NCI-H128 (cell line): ENCODE results near the gene ZFP92.

Source experiments
- DNase-seq: peaks from one replicate; lab custom pipeline; 2025; ENCODE audit not compliant: unreplicated experiment; lab: John Stamatoyannopoulos, UW

Gene ZFP92

DNA sequence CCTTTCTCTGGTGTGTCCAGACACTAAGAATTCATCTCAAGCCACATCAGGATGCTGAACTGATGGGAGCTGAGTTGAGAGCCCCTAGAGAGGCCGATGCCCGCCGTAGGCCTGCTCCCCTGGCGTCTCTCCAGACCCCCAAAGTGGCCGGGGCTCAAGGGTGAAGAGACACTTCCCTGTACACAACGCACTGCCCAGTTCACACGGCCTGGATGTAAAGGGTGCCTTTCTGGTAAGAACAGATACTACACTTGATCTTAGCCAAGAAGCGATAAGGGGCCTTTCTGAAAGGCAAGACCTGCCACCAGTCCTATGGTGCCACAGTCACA is 39.6 kb downstream of the ZFP92 start:
- DNase-seq = no peak

DNA sequence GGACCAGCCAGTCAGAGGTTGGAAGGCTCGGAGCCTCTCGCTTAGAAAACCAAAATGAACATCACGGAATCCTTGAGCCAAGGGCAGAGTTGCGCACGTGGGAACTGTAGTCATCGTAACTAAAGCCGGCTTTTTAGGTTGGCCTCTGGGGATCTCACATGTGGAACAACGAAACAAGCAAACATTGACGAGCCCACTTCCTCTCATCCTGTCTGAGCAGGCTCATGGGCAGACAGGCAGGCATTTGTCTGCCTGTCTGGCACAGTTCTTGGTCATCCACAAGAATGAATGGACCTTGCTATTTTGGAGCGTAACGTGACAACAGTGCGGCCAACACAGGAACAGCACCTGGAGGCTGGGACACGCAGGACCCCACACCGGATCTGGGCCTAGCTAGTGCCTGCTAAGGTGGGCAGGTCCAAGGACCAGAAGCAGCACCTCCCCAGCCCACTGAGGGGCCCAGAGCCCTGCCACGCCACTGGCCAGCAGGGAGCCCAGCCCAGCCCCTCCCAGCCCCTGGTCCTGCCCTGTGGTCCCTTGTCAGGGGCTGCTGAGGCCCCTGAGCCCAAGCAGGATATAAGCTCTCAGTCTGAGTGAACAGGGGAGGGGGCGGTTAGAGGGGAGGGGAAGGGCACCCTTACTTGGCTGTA is 43.8 kb downstream of the ZFP92 start:
- DNase-seq = no peak

DNA sequence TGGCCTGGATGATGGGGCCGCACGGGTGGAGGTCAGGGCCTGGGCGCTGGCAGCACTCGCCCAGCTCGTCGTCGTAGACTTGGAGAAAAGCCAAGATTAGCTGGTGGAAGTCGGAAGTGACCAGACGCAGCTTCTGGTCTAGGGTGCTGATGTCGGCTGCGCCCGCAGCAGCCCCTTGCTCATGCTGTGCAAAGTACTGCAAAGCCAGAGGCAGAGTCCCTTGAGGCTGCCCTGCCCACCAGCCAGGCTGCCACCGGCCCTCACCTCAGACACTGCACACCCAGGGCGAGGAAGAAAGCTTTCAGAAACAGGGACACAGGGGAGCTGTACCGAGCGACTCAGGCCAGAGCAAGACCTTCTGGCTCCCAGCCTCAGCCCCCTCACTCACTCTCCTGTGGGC is 44.3 kb downstream of the ZFP92 start:
- no peak for DNase-seq

DNA sequence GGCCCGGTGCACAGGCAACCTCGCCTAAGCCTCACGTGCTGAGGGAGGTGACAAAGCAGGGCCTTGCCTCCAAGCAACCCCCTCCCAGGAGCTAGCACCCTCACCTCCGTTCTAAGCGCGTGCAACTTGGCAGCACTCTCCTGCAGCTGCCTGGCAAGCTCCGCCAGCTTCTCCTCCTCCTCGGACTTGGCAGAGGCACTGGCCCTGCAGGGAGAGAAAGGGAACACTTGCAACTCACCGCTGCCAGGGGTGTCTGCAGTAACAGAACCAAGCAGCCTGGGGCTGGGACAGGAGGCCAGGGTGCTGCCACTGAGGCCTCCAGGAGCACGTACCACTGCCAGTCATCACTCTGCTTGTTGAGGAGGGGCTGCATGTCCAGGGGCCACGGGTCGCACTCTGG is 44.9 kb downstream of the ZFP92 start:
- DNase-seq = no peak

DNA sequence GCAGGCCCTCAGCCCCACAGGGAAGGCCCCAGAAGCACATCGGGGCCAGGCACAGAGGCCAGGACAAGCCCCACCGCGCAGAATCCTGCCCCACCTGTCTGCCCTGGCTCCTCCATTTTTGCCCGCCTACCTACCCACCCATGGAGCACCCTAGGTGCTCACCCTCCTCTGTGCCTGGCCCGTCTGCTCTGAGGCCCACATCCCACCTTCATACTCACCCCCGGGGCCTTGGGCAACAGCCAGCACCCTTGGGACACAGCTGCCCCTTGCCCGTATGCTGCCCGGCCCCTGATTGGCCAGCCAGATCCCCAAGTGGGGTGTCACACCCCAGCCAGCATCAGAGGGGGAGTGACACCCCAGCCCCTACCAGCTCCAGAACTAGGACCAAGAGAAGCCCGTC is 45.4 kb downstream of the ZFP92 start:
- DNase-seq = no peak

DNA sequence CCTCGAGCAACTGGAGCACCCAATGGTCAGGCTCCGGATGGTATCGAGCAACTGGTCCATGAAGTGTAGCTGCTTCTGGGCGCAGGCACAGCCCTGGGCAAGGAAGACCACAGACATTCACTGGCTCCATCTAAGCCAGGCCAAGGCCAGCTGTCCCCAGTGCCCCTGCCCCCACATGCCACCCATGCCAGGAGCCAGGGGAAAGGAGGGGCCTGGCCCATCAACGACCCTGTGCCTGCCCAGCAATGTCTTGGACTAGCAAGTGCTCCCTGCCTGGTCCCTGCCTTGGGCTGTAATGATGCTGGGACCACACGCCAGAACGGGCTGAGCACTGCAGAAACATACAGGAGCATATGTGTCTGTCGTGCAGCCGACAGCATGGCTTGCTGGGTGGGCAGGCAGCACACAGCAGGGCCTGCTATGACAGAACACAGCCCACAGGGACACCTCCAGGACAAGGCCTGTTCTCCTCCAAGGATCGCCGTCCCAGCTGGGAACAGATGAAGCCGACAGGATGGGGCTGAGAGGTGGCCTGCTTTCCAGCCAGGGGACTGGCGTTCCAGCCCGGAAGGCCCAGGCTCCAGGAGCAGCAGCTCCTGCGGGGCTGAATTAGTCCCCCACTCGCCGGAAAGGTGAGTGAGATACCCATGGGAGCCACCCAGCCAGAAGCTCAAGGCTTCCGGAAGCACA is 46.0 kb downstream of the ZFP92 start:
- DNase-seq = no peak

DNA sequence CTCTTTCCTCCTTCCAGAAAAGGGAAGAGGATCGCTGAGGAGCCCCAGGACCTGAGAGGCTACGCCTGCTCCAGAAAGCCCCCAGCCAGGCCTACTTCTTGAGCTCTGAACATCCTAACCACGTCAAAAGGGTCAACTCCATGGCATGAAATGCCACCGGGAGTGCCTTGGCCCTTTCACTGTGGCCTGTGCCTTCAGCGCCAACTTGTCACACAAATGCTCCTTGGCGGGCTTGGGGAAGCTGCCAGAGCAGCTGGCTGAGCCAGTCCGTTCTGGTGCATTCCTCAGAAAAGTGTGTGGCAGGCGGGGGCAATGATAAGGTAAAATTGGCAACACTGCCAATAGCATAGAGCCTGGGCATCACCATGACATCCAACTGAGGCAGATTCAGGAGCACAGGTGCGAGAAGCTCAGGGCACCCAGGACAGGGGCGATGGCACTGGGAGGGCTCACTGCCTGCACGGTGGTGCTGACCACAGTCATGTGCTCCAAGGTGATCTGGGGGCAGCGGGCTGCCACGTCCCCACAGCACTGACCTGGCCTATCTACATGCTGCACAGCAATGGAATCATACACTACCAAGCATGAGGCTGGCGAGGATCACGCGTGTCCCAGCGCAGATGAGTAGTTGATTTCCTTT is 46.7 kb downstream of the ZFP92 start:
- DNase-seq = no peak

DNA sequence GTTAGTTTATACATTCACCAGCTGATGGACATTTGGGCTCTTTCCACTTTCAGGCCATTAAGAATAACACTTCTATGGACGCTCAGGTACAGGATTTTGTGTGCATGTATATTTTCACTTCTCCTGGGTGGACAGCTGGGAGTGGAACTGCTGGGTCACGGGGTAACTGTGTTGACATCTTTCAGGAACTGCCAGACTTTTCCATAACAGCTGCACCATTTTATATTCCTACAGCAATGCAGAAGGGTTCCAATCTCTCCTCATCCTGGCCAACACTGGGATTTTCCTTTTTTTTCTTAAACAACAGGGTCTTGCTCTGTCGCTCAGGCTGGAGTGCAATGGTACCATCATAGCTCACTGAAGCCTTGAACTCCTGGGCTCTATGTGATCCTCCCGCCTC is 47.2 kb downstream of the ZFP92 start:
- no peak for DNase-seq

DNA sequence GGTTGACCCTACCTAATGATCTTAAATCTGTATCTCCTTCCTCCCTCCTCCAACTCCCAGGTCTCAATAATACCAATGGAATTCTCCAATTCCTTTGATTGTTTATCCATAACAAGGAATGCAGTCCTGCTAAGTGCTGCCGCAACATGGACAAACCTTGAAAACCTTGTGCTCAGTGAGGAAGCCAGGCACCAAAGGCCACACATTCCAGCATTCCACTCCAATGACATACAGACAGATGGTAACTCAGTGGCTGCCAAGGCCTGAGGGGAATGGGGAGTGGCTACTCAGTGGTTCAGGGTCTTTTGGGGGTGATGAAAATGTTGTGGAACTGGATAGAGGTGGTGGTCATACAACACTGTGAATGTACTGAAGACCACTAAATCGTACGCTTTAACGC is 48.7 kb downstream of the ZFP92 start:
- no peak for DNase-seq

DNA sequence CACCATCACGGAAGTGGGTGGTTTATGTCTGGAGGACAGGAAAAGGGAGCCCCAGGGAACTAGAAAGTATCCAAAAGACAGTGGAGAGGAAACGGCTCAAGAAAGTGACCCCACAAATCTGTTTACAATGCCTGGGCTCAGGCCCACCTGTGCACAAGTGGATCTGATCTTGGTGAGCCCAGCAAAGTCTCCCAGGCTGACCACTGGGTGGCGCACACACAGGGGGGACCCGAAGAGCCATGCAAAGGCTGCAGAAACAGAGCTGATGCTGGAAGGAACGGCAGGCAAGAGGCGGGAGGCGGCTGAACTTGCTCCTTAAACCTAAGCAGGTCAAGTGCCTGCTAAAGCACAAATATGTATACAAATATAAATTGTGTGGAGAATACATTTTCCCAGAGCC is 49.6 kb downstream of the ZFP92 start:
- no peak for DNase-seq
